Activated naive CD4-positive, alpha-beta T cell treated with anti-CD3 and anti-CD28 coated beads, Interleukin-2, amount 50 U/mL, for 16 hours (primary cell): ENCODE results near the gene TNFSF4.
"Not testable (repeated sequence)": the region's sequence is repeated elsewhere in the genome, so short reads cannot be mapped to it uniquely, and the experiment has no call there.

ENCODE experiments used
- DNase-seq: peaks from one replicate; pipeline ENCODE4 v3.0.0-alpha.2; 2020

TNFSF4 gene

DNA sequence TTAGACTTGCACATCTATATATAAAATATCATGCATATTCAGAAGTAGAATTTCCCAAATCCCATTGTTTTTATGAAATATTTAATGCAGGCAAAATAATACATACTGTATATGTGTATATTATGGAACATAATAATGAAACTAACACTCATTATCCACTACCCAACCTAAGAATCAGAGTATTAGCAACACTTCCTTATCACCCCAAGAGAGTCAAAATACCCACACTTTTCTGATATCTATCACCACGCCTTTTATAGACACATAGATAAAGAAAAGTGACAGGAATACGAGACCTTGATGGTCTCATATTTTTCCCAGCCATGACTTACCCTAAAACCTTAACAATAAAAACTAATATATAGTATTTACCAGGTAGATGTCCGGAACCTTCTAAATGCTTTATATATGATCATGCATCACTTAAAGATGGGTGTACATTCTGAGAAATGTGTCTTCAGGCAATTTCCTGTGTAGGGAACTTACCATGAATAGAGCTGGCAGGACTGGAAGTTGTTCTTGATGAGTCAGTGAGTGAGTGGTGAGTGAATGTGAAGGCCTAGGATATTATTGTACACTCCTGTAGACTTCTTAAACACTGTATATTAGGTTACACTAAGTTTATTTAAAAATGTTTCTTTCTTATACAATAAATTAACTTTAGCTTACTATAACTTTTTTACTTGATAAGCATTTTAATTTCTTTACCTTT, 45.5 kb downstream of the TNFSF4 start:
- no peak for DNase-seq

DNA sequence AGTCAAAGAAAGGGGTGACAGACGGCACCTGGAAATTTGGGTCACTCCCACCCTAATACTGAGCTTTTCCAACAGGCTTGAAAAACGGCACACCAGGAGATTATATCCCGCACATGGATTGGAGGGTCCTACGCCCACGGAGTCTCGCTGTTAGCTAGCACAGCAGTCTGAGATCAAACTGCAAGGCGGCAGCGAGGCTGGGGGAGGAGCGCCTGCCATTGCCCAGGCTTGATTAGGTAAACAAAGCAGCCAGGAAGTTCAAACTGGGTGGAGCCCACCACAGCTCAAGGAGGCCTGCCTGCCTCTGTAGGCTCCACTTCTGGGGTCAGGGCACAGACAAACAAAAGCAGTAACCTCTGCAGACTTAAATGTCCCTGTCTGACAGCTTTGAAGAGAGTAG, 53.2 kb downstream of the TNFSF4 start:
- not testable (repeated sequence) for DNase-seq

DNA sequence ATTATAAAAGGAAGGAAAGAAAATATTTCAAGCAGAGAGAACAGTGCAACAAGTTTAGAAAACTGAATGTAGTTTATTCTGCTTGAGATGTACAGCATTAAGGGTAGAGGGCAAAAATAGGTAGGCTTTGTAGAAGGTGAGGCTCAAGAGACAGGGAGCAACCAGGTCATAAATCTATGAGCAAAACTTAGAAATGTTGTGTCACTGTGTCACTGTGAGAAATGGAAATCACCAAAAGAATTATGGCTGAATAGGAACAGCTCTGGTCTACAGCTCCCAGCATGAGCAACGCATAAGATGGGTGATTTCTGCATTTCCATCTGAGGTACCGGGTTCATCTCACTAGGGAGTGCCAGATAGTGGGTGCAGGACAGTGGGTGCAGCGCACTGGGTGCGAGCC, 53.6 kb downstream of the TNFSF4 start:
- no peak for DNase-seq

DNA sequence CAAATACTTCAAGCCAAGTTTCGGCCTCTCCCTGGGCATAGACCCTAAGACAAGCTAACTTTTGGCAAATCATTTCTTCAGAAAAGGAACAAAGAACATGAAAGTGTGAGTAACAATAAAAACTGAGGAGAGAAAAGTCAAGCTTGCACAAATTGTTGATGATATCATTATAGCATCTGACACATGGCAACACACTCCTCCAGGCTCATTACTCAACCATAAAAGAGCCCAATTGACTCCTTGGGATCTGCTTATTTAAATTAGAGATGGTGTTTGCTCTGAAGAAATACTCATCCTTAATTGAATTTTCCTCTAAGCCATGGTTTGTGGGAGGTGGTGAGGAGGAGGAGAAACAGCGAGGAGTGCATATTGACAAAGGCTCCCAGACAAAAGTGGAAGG, 54.5 kb downstream of the TNFSF4 start:
- DNase-seq: no peak

DNA sequence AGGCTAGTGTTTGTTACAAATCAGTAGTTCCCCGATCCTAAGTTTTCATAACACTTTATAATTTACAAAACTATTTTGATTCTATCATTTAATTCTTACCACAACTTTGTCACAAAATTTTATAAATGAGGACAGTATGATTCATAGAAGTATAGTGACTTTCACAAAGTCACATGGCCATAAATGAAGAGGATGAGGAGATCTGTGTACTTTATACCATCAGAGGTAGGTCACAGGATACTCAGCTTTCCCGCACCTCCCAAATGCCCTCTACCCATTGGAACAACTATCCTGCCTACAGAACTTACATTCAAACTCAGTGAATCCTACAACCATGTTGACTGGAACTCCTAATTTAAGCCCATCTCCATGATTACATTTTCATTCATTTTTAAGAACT, 56.3 kb downstream of the TNFSF4 start:
- DNase-seq: no peak

DNA sequence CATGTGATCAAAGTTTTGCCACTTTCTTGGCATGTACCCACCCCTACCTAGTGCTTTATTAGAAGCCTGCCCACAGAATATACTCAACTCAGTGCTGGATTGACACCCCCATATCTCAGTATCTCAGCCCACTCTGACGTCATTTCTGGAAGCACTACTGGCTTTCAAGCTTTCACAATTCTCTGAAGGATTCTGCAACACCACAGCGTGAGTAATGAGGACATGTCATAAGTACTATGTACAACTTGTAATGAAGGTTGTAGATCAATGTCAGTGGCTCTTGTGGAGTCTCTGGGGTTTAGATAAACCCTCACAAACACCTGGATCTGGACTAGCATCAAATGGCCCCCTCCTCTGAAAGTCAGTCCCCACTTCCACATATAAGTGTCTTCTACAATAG, 57.2 kb downstream of the TNFSF4 start:
- DNase-seq: no peak

DNA sequence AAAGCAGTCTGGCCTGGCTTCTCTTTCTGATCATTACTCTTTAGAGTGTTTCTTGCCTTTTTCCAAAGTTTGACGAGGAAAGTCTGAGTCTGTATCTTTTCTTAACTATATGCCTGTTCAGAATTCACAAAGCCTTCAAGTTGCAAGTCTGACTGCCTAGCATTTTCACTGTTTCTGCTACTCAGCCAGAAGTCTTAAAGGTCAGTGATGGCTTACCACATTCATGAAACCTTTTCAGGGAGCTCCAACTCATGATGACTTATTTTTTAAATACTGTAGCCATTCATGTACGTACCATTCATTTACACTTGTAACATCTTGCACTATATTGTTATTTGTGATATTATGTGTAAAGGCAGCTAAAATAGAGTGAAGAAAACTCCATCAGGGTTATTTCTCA, 58.2 kb downstream of the TNFSF4 start:
- no peak for DNase-seq

DNA sequence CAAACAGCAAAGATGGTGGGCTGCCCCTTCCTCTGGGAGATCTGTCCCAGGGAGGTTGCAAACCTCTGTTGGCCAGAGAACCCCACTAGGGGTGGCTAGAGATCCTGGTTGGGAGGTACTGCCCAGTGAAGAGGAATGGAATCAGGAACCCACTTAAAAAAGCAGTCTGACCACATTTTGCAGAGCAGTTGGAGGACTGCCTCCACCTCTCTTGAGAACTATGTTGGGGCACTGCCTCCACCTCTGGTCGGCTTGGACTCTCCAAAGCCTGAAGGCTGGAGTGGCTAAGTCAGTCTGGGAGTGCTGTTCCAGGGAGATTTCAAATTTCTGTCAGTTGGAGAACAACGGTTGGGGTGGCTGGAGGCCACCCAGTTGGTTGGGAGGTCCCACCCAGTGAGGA, 58.6 kb downstream of the TNFSF4 start:
- no peak for DNase-seq

DNA sequence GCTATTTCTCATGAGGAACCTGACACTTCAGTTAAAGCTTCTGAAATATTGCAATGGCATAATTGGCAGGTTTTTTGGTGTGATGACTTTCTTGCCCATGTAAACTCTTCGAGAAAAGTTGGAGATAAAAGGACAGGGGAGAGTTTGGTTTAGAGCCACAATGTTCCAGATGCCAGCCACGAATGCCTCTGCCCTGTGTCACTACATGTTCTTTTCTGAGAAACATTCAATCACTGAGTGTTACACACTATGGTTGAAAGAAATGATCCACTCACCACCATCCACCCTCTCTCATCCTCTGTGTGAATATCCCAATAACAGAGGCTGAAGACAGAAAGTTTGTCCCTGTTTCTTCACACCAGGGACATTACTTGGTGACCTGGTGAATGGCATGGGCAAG, 66.4 kb downstream of the TNFSF4 start:
- no peak for DNase-seq

DNA sequence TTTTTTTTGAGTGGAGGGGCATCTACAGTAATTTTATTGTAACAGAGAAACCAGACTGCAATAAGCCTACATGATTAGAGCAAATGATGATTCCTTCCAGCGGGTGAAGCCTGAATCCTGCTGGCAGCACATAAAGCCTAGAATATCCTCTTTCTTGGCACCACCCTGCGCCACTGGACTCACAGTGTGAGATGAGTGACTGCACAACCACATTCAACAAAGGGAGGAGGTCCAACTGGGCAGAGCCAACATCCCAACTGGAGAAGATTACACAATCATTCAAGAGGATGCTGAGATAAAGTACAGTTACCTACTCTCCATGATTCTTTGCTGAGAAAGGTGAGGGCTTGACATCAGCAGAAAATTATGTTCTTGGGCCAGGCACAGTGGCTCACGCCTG, 67.4 kb downstream of the TNFSF4 start:
- no peak for DNase-seq

DNA sequence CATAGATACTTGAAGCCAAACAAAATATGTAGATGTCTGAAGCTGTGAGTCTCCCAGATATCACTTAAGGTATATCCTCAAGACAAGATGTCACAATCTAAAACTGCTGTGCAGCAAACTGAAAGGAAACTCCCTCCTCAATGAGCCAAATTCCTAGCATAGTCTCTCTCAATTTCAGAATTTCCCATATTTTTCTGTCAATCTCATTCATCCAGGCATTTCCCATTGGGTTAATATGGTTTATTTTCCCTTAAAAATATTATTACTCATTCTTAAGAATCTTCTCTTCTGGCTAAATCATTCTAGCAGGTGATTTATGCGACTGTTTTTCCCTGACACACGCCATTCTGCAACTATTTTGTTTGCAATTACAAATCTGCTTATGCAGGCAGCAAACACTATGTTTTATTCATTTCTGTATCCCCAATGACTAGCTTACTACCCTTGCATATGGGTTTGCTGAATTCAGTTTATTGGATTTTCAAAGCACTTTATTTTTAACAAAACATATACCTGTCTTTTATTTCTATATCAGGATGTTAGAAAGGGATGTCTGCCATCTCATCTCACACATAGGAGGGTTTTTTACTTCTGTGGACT, 69.9 kb downstream of the TNFSF4 start:
- DNase-seq: no peak

DNA sequence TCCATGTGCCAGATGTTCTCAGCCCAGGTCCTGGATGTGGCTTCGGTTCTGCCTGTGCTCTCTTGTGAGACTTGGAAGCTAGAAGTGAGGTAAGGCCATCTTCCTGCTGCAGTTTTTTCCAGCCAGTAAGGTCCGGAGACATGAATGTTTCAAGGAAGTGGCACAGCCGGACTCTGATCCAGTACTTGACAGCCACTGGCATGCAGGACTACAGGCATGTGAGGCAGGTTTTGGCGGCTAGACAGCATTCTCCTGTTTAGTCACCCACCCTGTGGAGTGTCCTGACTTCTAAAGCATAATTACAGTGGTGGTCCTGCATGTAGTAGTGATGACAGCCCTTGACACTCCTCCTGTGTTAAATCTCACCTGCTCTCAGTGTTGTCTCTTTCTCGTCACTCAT, 72.3 kb downstream of the TNFSF4 start:
- no peak for DNase-seq

DNA sequence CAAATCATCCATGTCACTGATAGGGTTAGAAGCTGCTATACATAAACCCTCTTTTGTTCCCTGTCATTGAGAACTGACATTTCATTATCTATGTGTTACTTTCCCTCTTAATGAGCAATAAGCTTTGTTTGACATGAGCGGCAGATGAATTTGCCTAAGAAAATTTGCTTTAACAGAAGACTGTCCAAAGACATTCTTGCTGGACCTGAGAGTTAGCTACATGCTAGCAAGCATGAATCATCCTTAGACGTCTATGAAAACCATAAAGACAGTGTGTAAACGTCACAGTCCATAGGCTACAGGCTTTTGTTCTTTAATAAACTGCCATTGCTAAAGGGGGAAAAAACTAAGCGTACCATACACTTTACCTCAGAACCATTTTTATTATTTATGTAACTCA, 73.1 kb downstream of the TNFSF4 start:
- DNase-seq: no peak
